A549 (cell line): ENCODE measurements around the gene PTPN14. TPM values are rescaled to one million over a fixed set of nuclear protein-coding genes. Genes with fewer than 3 reads are reported as not detected.

Experiments used
- ATAC-seq, 2 experiments: fragments of 200-7000 bp in 1 of 2; fragments of >200 bp in 1 of 2; cut with Nextera tagmentation in 1 of 2; cut with Tn5 transposase in 1 of 2; 3 replicates each; pipeline versions ENCODE4 v1.8.0 to v1.9.1; 2018 to 2020; ENCODE audit warnings: mild to moderate bottlenecking in 1 of 2, moderate library complexity in 1 of 2
- CTCF ChIA-PET: fragments of 300-600 bp; sonication (Branson Sonifier 250); formaldehyde crosslinking; extraction: SDS; loops from one replicate; lab custom pipeline; 2021; ENCODE audit warnings: antibody characterized with exemption, inconsistent platforms; lab: Yijun Ruan, JAX
- POLR2A ChIA-PET: fragments of 350-600 bp; formaldehyde crosslinking; extraction: SDS; loops from one replicate; lab custom pipeline; 2021; ENCODE audit warnings: antibody characterized with exemption, inconsistent platforms; lab: Yijun Ruan, JAX
- DNase-seq, 2 experiments: peaks; one replicate each; pipeline versions ENCODE4 v3.0.0 to v3.0.0-alpha.2; 2011 to 2016; ENCODE audit warnings: low read depth in 1 of 2, low spot score in 1 of 2
- FAIRE-seq: peaks from 2 replicates; lab custom pipeline; 2011; peaks lifted over from hg19 to GRCh38; lab: Jason Lieb, UNC
- H3K27ac ChIP-seq, 2 experiments: fragments of >200 bp; sonication (Bioruptor Twin); formaldehyde crosslinking; 3 replicates each; pipeline ENCODE4 v1.5.1; 2016 to 2017
- H3K4me1 ChIP-seq: fragments of >200 bp; sonication (Bioruptor Twin); formaldehyde crosslinking; 3 replicates; pipeline ENCODE4 v1.6.1; 2016
- H3K4me2 ChIP-seq: fragments of >200 bp; sonication (Bioruptor Twin); formaldehyde crosslinking; 3 replicates; pipeline ENCODE4 v1.6.1; 2016
- H3K4me3 ChIP-seq: fragments of >200 bp; sonication (Bioruptor Twin); formaldehyde crosslinking; 3 replicates; pipeline ENCODE4 v1.5.1; 2016
- H3K9me3 ChIP-seq: fragments of >200 bp; sonication (Bioruptor Twin); formaldehyde crosslinking; 3 replicates; pipeline ENCODE4 v1.6.1; 2016
- ATOH8 ChIP-seq: fragments of 250-450 bp; sonication (Bioruptor Pico); IDR thresholded peaks from 2 replicates; pipeline ENCODE4 v1.5.0; 2020; ENCODE audit warnings: low read depth, mild to moderate bottlenecking, moderate library complexity
- BCL3 ChIP-seq: fragments of >200 bp; sonication (Bioruptor Twin); formaldehyde crosslinking; IDR thresholded peaks from 3 replicates; pipeline ENCODE4 v1.6.1; 2016
- CBX8 ChIP-seq: fragments of 200-600 bp; sonication (generic); IDR thresholded peaks from 2 replicates; pipeline ENCODE4 v1.6.1; 2016
- CEBPB ChIP-seq, 2 experiments: fragments of >200 bp in 1 of 2; sonication (Bioruptor Twin) in 1 of 2; formaldehyde crosslinking in 1 of 2; IDR thresholded peaks; 2 replicates each; pipeline ENCODE4 v1.6.1; 2012 to 2016
- CHD2 ChIP-seq: fragments of 150-350 bp; IDR thresholded peaks from 2 replicates; pipeline ENCODE4 v1.6.1; 2014; ENCODE audit warnings: low read length; ENCODE audit not compliant: partially characterized antibody
- E2F6 ChIP-seq: IDR thresholded peaks from 2 replicates; pipeline ENCODE4 v1.6.1; 2012; ENCODE audit warnings: low read depth, borderline replicate concordance
- FOSB ChIP-seq: fragments of 250-450 bp; sonication (Bioruptor Pico); IDR thresholded peaks from 2 replicates; pipeline ENCODE4 v1.5.0; 2020; ENCODE audit warnings: mild to moderate bottlenecking, moderate library complexity
- GATA3 ChIP-seq: IDR thresholded peaks from 2 replicates; pipeline ENCODE4 v1.6.1; 2012; ENCODE audit warnings: borderline replicate concordance
- HDAC2 ChIP-seq: fragments of 200-600 bp; sonication (generic); IDR thresholded peaks from 2 replicates; pipeline ENCODE4 v1.6.1; 2016
- HES2 ChIP-seq: fragments of >200 bp; sonication (Bioruptor Twin); formaldehyde crosslinking; IDR thresholded peaks from 2 replicates; pipeline ENCODE4 v1.6.1; 2016
- HEYL ChIP-seq: fragments of 250-450 bp; sonication (Bioruptor Pico); IDR thresholded peaks from 2 replicates; pipeline ENCODE4 v1.8.0; 2021; ENCODE audit warnings: mild to moderate bottlenecking, moderate library complexity
- JUN ChIP-seq, 2 experiments: fragments of >200 bp; sonication (Bioruptor Twin); formaldehyde crosslinking; IDR thresholded peaks; 2 replicates in 1 of 2; 3 replicates in 1 of 2; pipeline ENCODE4 v1.6.1; 2016 to 2017
- MAZ ChIP-seq: fragments of 150-350 bp; IDR thresholded peaks from 2 replicates; pipeline ENCODE4 v1.6.1; 2014; ENCODE audit warnings: antibody characterized with exemption, low read depth, low read length, borderline replicate concordance
- MYC ChIP-seq: IDR thresholded peaks from 2 replicates; pipeline ENCODE4 v1.6.1; 2012; ENCODE audit warnings: mild to moderate bottlenecking, inconsistent platforms, low read length, improper control_type of control experiment, borderline replicate concordance
- NFE2L2 ChIP-seq: fragments of 150-350 bp; conservative IDR thresholded peaks from 2 replicates; pipeline ENCODE4 v1.6.1; 2014; ENCODE audit warnings: low read length
- NR3C1 ChIP-seq: fragments of >200 bp; sonication (Bioruptor Twin); formaldehyde crosslinking; IDR thresholded peaks from 3 replicates; pipeline ENCODE4 v1.6.1; 2017
- PBX3 ChIP-seq: IDR thresholded peaks from 2 replicates; pipeline ENCODE4 v1.6.1; 2012
- PHF8 ChIP-seq: fragments of 200-600 bp; sonication (generic); IDR thresholded peaks from 2 replicates; pipeline ENCODE4 v1.6.1; 2016; ENCODE audit warnings: low read depth, mild to moderate bottlenecking, antibody characterized with exemption, moderate library complexity, borderline replicate concordance
- POLR2AphosphoS2 ChIP-seq: conservative IDR thresholded peaks from 2 replicates; pipeline ENCODE4 v1.6.1; 2012; ENCODE audit warnings: low read length, improper control_type of control experiment, inconsistent platforms
- RAD21 ChIP-seq, 2 experiments: fragments of >200 bp in 1 of 2; sonication (Bioruptor Twin) in 1 of 2; formaldehyde crosslinking in 1 of 2; IDR thresholded peaks in 1 of 2; conservative IDR thresholded peaks in 1 of 2; 2 replicates in 1 of 2; 3 replicates in 1 of 2; pipeline ENCODE4 v1.6.1; 2012 to 2018; ENCODE audit warnings: inconsistent platforms in 1 of 2
- RARB ChIP-seq: fragments of 250-450 bp; sonication (Bioruptor Pico); IDR thresholded peaks from 2 replicates; pipeline ENCODE4 v1.8.0; 2021; ENCODE audit warnings: mild to moderate bottlenecking, moderate library complexity
- REST ChIP-seq: fragments of 200-600 bp; sonication (generic); IDR thresholded peaks from 2 replicates; pipeline ENCODE4 v1.6.1; 2016; ENCODE audit warnings: antibody characterized with exemption, mild to moderate bottlenecking, moderate library complexity
- RNF2 ChIP-seq: fragments of 200-600 bp; sonication (generic); IDR thresholded peaks from 2 replicates; pipeline ENCODE4 v1.6.1; 2016; ENCODE audit warnings: low read depth, mild to moderate bottlenecking, antibody characterized with exemption, moderate library complexity, borderline replicate concordance
- ZFP36 ChIP-seq: fragments of 450-650 bp; IDR thresholded peaks from 2 replicates; pipeline ENCODE4 v1.6.1; 2014; ENCODE audit warnings: borderline replicate concordance; ENCODE audit not compliant: partially characterized antibody
- ZNF302 ChIP-seq: fragments of 250-450 bp; sonication (Bioruptor Pico); IDR thresholded peaks from 2 replicates; pipeline ENCODE4 v1.9.0; 2021; ENCODE audit warnings: inconsistent platforms, mild to moderate bottlenecking, moderate library complexity
- WGBS: methylation state at CpG from one replicate; pipeline ENCODE4 v1.1.6; 2017; ENCODE audit errors: missing lambda C conversion rate; 5-methylcytosine and 5-hydroxymethylcytosine counted together
- polyA plus RNA-seq, 4 experiments: library from polyadenylated mRNA; depleted of rRNA in 3 of 4; stranded (reverse); fragments of >200 nt; fragmentation: RNase III in 1 of 4; extraction: RNeasy Plus Mini Kit Qiagen cat#74134 plus additional on column Dnase treatment in 1 of 4; gene quantifications; 2 replicates in 3 of 4; 3 replicates in 1 of 4; pipeline ENCODE4 v1.2.3, GENCODE V29; 2011 to 2017

Gene PTPN14
- polyA plus RNA-seq, 2 of the 4 experiments (the other 2 are of a cell fraction) = 9.2 to 10.0 TPM

GRCh38 chr1:214590696-214591095 lies 39.3 kb upstream of the PTPN14 start:
- FAIRE-seq = no peak
- peak in 1 of 2 experiments; percentile 33; a peak in 2 of 5 replicates for TF ChIP-seq RAD21 (conservative IDR thresholded peaks at IDR 0.05 in 1 of 2, IDR thresholded peaks at IDR 0.05 in 1 of 2)
- no peak for TF ChIP-seq CEBPB (IDR thresholded peaks at IDR 0.05)
- Histone ChIP-seq H3K9me3 (no peaks in the 10 kb centered on the region), H3K4me1 (no peaks in the 10 kb centered on the region), H3K4me3 (no peak overlapping the region), H3K4me2 (no peak overlapping the region), H3K27ac (no peak overlapping the region)
- ChIA-PET CTCF (interaction anchor here (0.9 to 26.0 kb wide), 3 partner anchors 10 to 258 kb away, joined by 3 to 515 read pairs (median 4); no protein-coding TSS in a partner anchor), POLR2A (no interaction called here)
- ATAC-seq = 0 out of 6 replicates have a peak, but pooled peaks of 1 of the 2 experiments have one; percentile 50
- 66% methylated on average over 5 of the region's 5 CpGs for WGBS
- DNase-seq = no peak

- POLR2A ChIA-PET = no interaction called here
- 80% methylated on average over 4 of the region's 4 CpGs for WGBS
- no peak for DNase-seq
- ATAC-seq = no peak
- FAIRE-seq = no peak
- no peak overlapping the region for H3K4me2 ChIP-seq
- TF ChIP-seq MAZ = no peak
- no peak for TF ChIP-seq FOSB
- TF ChIP-seq ZNF302 = no peak
- no peak for TF ChIP-seq PBX3
- TF ChIP-seq GATA3 = no peak
- TF ChIP-seq NFE2L2 = no peak
- no peak for TF ChIP-seq RARB
- TF ChIP-seq HES2 = no peak
- no peak for TF ChIP-seq BCL3
- TF ChIP-seq E2F6 = no peak
- TF ChIP-seq CBX8 = no peak
- TF ChIP-seq CHD2 = no peak
- TF ChIP-seq HDAC2 = no peak
- TF ChIP-seq POLR2AphosphoS2 = no peak
- TF ChIP-seq JUN (IDR thresholded peaks at IDR 0.05) = no peak
- TF ChIP-seq RNF2 = no peak
- TF ChIP-seq ZFP36 = no peak
- TF ChIP-seq, all 56 proteins: peak for 0
- no peak overlapping the region for H3K4me3 ChIP-seq
- CTCF ChIA-PET = interaction anchor here (0.6 to 26.0 kb wide), 7 partner anchors 19 to 386 kb away, joined by 3 to 515 read pairs (median 10); partner anchors contain the start of gene PTPN14
- peaks cover 9% of the 10 kb centered on the region for H3K4me1 ChIP-seq
- no peak overlapping the region for H3K27ac ChIP-seq
- no peaks in the 10 kb centered on the region for H3K9me3 ChIP-seq
Measured at GRCh38 chr1:214588963-214589597, 37.7 kb upstream of the PTPN14 start.

GRCh38 chr1:214587165-214587564 lies 35.8 kb upstream of the PTPN14 start:
- FAIRE-seq = no peak
- peaks cover 25% of the 10 kb centered on the region for H3K4me1 ChIP-seq
- H3K4me3 ChIP-seq = no peak overlapping the region
- no peak overlapping the region for H3K4me2 ChIP-seq
- ChIA-PET CTCF (interaction anchor here (1.6 to 26.0 kb wide), 7 partner anchors 7 to 326 kb away, joined by 3 to 515 read pairs (median 64); partner anchors contain the start of gene PTPN14), POLR2A (no interaction called here)
- no peak for ATAC-seq
- H3K27ac ChIP-seq = no peak overlapping the region
- H3K9me3 ChIP-seq = no peaks in the 10 kb centered on the region
- DNase-seq = no peak
- WGBS = 83% methylated on average over 5 of the region's 5 CpGs
- TF ChIP-seq CEBPB (IDR thresholded peaks at IDR 0.05) (no peak), PBX3 (no peak), MYC (no peak), ATOH8 (no peak), NR3C1 (no peak), REST (no peak), HEYL (CRISPR knock-in tag) (no peak), PHF8 (no peak)
